SK-N-SH (cell line): Measurements from ENCODE around the gene CREG1. TPM values are rescaled to one million over a fixed set of nuclear protein-coding genes. Genes with fewer than 3 reads are reported as not detected.

Source experiments
- CTCF ChIA-PET: fragments of 300-600, 350-600 bp; formaldehyde crosslinking; extraction: SDS; loops from one replicate; lab custom pipeline; 2021; lab: Yijun Ruan, JAX
- POLR2A ChIA-PET: fragments of 350-600 bp; sonication (Branson Sonifier 250); formaldehyde crosslinking; extraction: SDS; loops from one replicate; lab custom pipeline; 2020; ENCODE audit warnings: antibody characterized with exemption, inconsistent platforms; lab: Yijun Ruan, JAX
- DNase-seq: peaks from one replicate; pipeline ENCODE4 v3.0.0; 2012
- H2AFZ ChIP-seq: fragments of 200-600 bp; sonication (generic); 2 replicates; pipeline ENCODE4 v1.8.1; 2016; ENCODE audit warnings: antibody characterized with exemption, mild to moderate bottlenecking, low read depth
- H3F3A ChIP-seq: fragments of 200-600 bp; sonication (generic); replicated peaks from 2 replicates; pipeline ENCODE3; 2016; ENCODE audit warnings: antibody characterized with exemption, mild to moderate bottlenecking; ENCODE audit not compliant: insufficient read depth
- H3K27ac ChIP-seq, 2 experiments: fragments of 200-500 bp in 1 of 2; fragments of 200-600 bp in 1 of 2; sonication (Bioruptor generic) in 1 of 2; sonication (generic), shearing (Covaris generic) in 1 of 2; 2 replicates each; pipeline versions ENCODE4 v1.5.1 to v1.6.1; 2014 to 2016; ENCODE audit warnings: low read depth in 2 of 2, inconsistent platforms in 1 of 2, low read length in 1 of 2, mild to moderate bottlenecking in 1 of 2, mixed read lengths in 1 of 2
- H3K27me3 ChIP-seq: fragments of 200-600 bp; sonication (generic), shearing (Covaris generic); 2 replicates; pipeline ENCODE4 v1.6.1; 2016; ENCODE audit warnings: mixed run types; ENCODE audit not compliant: insufficient read depth
- H3K36me3 ChIP-seq, 2 experiments: fragments of 200-500 bp in 1 of 2; fragments of 200-600 bp in 1 of 2; sonication (Bioruptor generic) in 1 of 2; sonication (generic) in 1 of 2; replicated peaks in 1 of 2; 2 replicates each; pipeline versions ENCODE3 to v1.5.1; 2014 to 2016; ENCODE audit warnings: low read length in 1 of 2, mild to moderate bottlenecking in 1 of 2; ENCODE audit not compliant: insufficient read depth in 2 of 2, control insufficient read depth in 1 of 2
- H3K4me1 ChIP-seq, 2 experiments: fragments of 200-500 bp in 1 of 2; fragments of 200-600 bp in 1 of 2; sonication (Bioruptor generic) in 1 of 2; sonication (generic), shearing (Covaris generic) in 1 of 2; 2 replicates each; pipeline versions ENCODE4 v1.5.1 to v1.6.1; 2014 to 2016; ENCODE audit warnings: low read depth in 1 of 2, low read length in 1 of 2, mixed run types in 1 of 2; ENCODE audit not compliant: insufficient read depth in 2 of 2, control insufficient read depth in 1 of 2
- H3K4me2 ChIP-seq: fragments of 200-600 bp; sonication (generic), shearing (Covaris generic); 2 replicates; pipeline ENCODE4 v1.6.1; 2017; ENCODE audit warnings: mixed run types
- H3K4me3 ChIP-seq, 2 experiments: fragments of 200-500 bp in 1 of 2; fragments of 200-600 bp in 1 of 2; sonication (Bioruptor generic) in 1 of 2; sonication (generic), shearing (Covaris generic) in 1 of 2; 2 replicates each; pipeline versions ENCODE4 v1.5.1 to v1.8.1; 2014 to 2016; ENCODE audit warnings: low read depth in 2 of 2, inconsistent platforms in 1 of 2, low read length in 1 of 2, mild to moderate bottlenecking in 1 of 2, mixed read lengths in 1 of 2, moderate library complexity in 1 of 2
- H3K79me2 ChIP-seq: fragments of 200-600 bp; sonication (generic); 2 replicates; pipeline ENCODE4 v1.8.1; 2017; ENCODE audit warnings: mild to moderate bottlenecking; ENCODE audit not compliant: insufficient read depth
- H3K9ac ChIP-seq: fragments of 200-600 bp; sonication (generic); 2 replicates; pipeline ENCODE4 v1.6.1; 2017; ENCODE audit warnings: mixed run types
- H3K9me2 ChIP-seq: fragments of 200-600 bp; sonication (generic); 2 replicates; pipeline ENCODE4 v1.6.1; 2017; ENCODE audit warnings: mixed run types
- H3K9me3 ChIP-seq: fragments of 200-600 bp; sonication (generic); 2 replicates; pipeline ENCODE4 v1.6.1; 2017; ENCODE audit warnings: mixed run types, mild to moderate bottlenecking, moderate library complexity
- H4K20me1 ChIP-seq: fragments of 200-600 bp; sonication (generic); 2 replicates; pipeline ENCODE4 v1.6.1; 2017; ENCODE audit warnings: mild to moderate bottlenecking, mixed run types; ENCODE audit not compliant: insufficient read depth
- CHD2 ChIP-seq: fragments of 150-350 bp; IDR thresholded peaks from 2 replicates; pipeline ENCODE4 v1.6.1; 2018; ENCODE audit warnings: low read length; ENCODE audit not compliant: partially characterized antibody
- EP300 ChIP-seq, 2 experiments: IDR thresholded peaks; 2 replicates each; pipeline versions ENCODE4 v1.4.0 to v1.6.1; 2012; ENCODE audit warnings: borderline replicate concordance in 1 of 2, low read depth in 1 of 2, low read length in 1 of 2
- FOSL2 ChIP-seq: IDR thresholded peaks from 2 replicates; pipeline ENCODE4 v1.4.0; 2012; ENCODE audit warnings: low read depth, mild to moderate bottlenecking, moderate library complexity, borderline replicate concordance
- FOXJ3 ChIP-seq: sonication (generic); formaldehyde crosslinking; IDR thresholded peaks from 2 replicates; pipeline ENCODE4 v1.5.1; 2020; ENCODE audit warnings: mild to moderate bottlenecking, missing genetic modification reagents
- GATA2 ChIP-seq: sonication (generic); formaldehyde crosslinking; IDR thresholded peaks from 2 replicates; pipeline ENCODE4 v1.5.0; 2020; ENCODE audit warnings: mild to moderate bottlenecking, missing genetic modification reagents
- MEF2A ChIP-seq: IDR thresholded peaks from 2 replicates; pipeline ENCODE4 v1.4.0; 2012; ENCODE audit warnings: low read depth, borderline replicate concordance
- MXI1 ChIP-seq: IDR thresholded peaks from 2 replicates; pipeline ENCODE4 v1.6.1; 2012; ENCODE audit warnings: mild to moderate bottlenecking, low read depth, low read length, improper control_type of control experiment
- NFIC ChIP-seq: IDR thresholded peaks from 2 replicates; pipeline ENCODE4 v1.4.0; 2012; ENCODE audit warnings: borderline replicate concordance
- POLR2AphosphoS5 ChIP-seq: IDR thresholded peaks from 2 replicates; pipeline ENCODE4 v1.6.1; 2012; ENCODE audit warnings: low read depth, low read length
- RAD21 ChIP-seq: IDR thresholded peaks from 2 replicates; pipeline ENCODE4 v1.6.1; 2012; ENCODE audit warnings: mild to moderate bottlenecking, low read length
- RCOR1 ChIP-seq: fragments of 150-350 bp; IDR thresholded peaks from 2 replicates; pipeline ENCODE4 v1.6.1; 2017; ENCODE audit warnings: antibody characterized with exemption, low read length
- RFX5 ChIP-seq: IDR thresholded peaks from 2 replicates; pipeline ENCODE4 v1.6.1; 2012; ENCODE audit warnings: mild to moderate bottlenecking, improper control_type of control experiment, low read length
- SMC3 ChIP-seq: IDR thresholded peaks from 2 replicates; pipeline ENCODE4 v1.6.1; 2012; ENCODE audit warnings: low read depth, low read length, improper control_type of control experiment
- YY1 ChIP-seq: IDR thresholded peaks from 2 replicates; pipeline ENCODE4 v1.4.0; 2012; ENCODE audit warnings: low read depth, mild to moderate bottlenecking
- WGBS: methylation state at CpG from one replicate; pipeline ENCODE4 v1.1.6; 2017; ENCODE audit warnings: low lambda C conversion rate; 5-methylcytosine and 5-hydroxymethylcytosine counted together
- polyA plus RNA-seq, 3 experiments: library from polyadenylated mRNA; depleted of rRNA; stranded (reverse); fragments of >200 nt; gene quantifications; 2 replicates each; pipeline ENCODE4 v1.2.3, GENCODE V29; 2012
- TF ChIP-seq, protein P1 (sequence below): IDR thresholded peaks from 2 replicates; pipeline ENCODE4 v1.4.0; 2012; ENCODE audit warnings: low read depth, borderline replicate concordance
- TF ChIP-seq, protein P2 (sequence below): fragments of 150-350 bp; IDR thresholded peaks from 2 replicates; pipeline ENCODE4 v1.6.1; 2017; ENCODE audit warnings: antibody characterized with exemption, low read length, low read depth, borderline replicate concordance
- TF ChIP-seq, protein P3 (sequence below): IDR thresholded peaks from 2 replicates; pipeline ENCODE4 v1.4.0; 2012; ENCODE audit warnings: low read depth, borderline replicate concordance

CREG1 gene
- polyA plus RNA-seq, 1 of the 3 experiments (the other 2 are of a cell fraction) = 26.1 TPM

DNA sequence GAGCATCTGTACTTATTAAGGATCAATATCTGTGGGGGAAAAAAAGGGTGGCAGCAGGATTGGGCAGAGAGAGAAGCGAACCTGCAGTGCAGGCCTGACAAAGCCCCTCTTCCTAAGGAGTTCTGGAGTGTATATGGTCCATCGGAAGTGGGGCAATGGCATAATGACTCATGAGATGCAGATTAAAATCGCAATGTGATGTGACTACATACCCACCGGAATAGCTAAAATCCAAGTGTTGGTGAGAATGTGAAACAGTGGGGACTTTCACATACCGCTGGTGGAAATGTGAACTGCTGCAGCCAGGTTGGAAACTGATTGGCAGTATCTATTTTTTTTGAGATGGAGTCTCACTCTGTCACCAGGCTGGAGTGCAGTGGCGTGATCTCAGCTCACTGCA is 8.2 kb upstream of the CREG1 start:
- Histone ChIP-seq H3K9me2 (no peaks in the 10 kb centered on the region), H3F3A (no peaks in the 10 kb centered on the region), H2AFZ (no peak overlapping the region), H3K36me3 (no peaks in the 10 kb centered on the region), H3K27ac (no peak overlapping the region), H3K4me3 (no peak overlapping the region), H4K20me1 (no peaks in the 10 kb centered on the region), H3K9ac (no peak overlapping the region), H3K9me3 (no peaks in the 10 kb centered on the region), H3K4me1 (peaks cover 0 to 4% of the 10 kb centered on the region in 2 experiments; a peak in 1 of 4 replicates), H3K79me2 (no peaks in the 10 kb centered on the region), H3K4me2 (no peak overlapping the region), H3K27me3 (no peaks in the 10 kb centered on the region)
- ChIA-PET POLR2A (no interaction called here), CTCF (interaction anchor here (1.2 kb wide), 1 partner anchor 39 kb away, joined by 3 read pairs; no protein-coding TSS in a partner anchor)
- 69% methylated on average over 6 of the region's 6 CpGs for WGBS
- no peak for TF ChIP-seq RCOR1
- TF ChIP-seq FOSL2 = no peak
- TF ChIP-seq POLR2AphosphoS5 = no peak
- TF ChIP-seq RAD21 = no peak
- no peak for TF ChIP-seq SMC3
- TF ChIP-seq MXI1 = no peak
- no peak for TF ChIP-seq CHD2
- no peak for TF ChIP-seq NFIC
- TF ChIP-seq, protein P1, sequence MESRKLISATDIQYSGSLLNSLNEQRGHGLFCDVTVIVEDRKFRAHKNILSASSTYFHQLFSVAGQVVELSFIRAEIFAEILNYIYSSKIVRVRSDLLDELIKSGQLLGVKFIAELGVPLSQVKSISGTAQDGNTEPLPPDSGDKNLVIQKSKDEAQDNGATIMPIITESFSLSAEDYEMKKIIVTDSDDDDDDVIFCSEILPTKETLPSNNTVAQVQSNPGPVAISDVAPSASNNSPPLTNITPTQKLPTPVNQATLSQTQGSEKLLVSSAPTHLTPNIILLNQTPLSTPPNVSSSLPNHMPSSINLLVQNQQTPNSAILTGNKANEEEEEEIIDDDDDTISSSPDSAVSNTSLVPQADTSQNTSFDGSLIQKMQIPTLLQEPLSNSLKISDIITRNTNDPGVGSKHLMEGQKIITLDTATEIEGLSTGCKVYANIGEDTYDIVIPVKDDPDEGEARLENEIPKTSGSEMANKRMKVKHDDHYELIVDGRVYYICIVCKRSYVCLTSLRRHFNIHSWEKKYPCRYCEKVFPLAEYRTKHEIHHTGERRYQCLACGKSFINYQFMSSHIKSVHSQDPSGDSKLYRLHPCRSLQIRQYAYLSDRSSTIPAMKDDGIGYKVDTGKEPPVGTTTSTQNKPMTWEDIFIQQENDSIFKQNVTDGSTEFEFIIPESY = no peak
- no peak for TF ChIP-seq EP300 (IDR thresholded peaks at IDR 0.05; ENCODE audit: borderline replicate concordance in 1 of 2, low read depth in 1 of 2, low read length in 1 of 2)
- TF ChIP-seq, protein P2, sequence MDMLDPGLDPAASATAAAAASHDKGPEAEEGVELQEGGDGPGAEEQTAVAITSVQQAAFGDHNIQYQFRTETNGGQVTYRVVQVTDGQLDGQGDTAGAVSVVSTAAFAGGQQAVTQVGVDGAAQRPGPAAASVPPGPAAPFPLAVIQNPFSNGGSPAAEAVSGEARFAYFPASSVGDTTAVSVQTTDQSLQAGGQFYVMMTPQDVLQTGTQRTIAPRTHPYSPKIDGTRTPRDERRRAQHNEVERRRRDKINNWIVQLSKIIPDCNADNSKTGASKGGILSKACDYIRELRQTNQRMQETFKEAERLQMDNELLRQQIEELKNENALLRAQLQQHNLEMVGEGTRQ = no peak
- TF ChIP-seq MEF2A = no peak
- no peak for TF ChIP-seq RFX5
- no peak for TF ChIP-seq YY1
- no peak for TF ChIP-seq FOXJ3 (CRISPR knock-in tag)
- TF ChIP-seq, protein P3, sequence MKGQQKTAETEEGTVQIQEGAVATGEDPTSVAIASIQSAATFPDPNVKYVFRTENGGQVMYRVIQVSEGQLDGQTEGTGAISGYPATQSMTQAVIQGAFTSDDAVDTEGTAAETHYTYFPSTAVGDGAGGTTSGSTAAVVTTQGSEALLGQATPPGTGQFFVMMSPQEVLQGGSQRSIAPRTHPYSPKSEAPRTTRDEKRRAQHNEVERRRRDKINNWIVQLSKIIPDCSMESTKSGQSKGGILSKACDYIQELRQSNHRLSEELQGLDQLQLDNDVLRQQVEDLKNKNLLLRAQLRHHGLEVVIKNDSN = no peak
- TF ChIP-seq GATA2 = no peak
- no peak for DNase-seq
